SU-DHL-6 (cell line): ENCODE measurements around the gene ADGRD1.

Source experiments
- CTCF ChIP-seq: fragments of 200-600 bp; sonication (generic); IDR thresholded peaks from one replicate; pipeline ENCODE4 v1.5.1; 2017; ENCODE audit warnings: antibody characterized with exemption, mild to moderate bottlenecking, low read length, moderate library complexity; ENCODE audit not compliant: insufficient read depth, poor library complexity, severe bottlenecking
- EZH2phosphoT487 ChIP-seq: fragments of 200-600 bp; sonication (generic), shearing (Covaris generic); conservative IDR thresholded peaks from 2 replicates; pipeline ENCODE4 v1.6.1; 2018; ENCODE audit warnings: mild to moderate bottlenecking, antibody characterized with exemption, low read length, moderate library complexity, mixed read lengths

GRCh38 chr12:130938186-130938585 is 15.5 kb upstream of the ADGRD1 start:
- TF ChIP-seq CTCF (no peak), EZH2phosphoT487 (no peak)
